NCI-H2196 (cell line): ENCODE measurements around the gene SPAG9.

Experiments
- DNase-seq: peaks from one replicate; lab custom pipeline; 2025; ENCODE audit not compliant: unreplicated experiment; lab: John Stamatoyannopoulos, UW

SPAG9 gene

DNA sequence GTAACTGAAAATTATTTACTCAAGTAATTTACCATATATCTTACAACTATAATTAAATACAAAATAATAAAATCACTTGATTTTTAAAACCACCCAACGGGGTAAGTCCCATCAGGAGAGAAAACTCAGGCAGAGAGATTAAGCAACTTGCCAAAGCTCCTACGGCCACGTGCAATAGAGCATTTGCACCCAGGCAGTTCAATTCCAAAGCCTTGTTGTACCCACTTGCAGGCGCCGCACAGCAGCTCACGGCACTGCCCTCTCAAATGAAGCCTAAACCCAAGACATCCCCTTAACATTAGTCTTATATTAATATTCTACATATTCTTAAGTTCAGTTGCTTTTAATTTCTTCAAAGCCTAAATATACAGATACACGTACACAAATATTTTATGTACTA is 75.7 kb downstream of the SPAG9 start:
- DNase-seq = no peak

DNA sequence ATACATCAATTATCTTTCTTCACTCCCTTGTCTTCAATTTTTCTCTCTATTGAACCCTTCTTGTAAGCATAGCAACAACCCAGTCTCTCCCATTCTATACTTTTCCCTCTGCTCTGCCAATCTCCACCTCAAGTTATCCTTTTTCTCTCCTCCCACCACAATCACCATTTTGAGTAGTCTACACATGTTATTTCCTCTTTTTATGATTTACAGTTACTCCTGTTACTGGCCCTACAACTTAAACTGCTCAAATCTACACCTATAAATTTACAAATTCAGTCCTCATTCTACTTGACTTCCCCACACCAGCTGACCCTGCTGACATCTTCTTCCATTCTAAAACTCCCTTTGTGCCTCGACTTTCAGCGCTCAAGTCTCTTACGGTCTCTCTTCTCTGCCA is 84.6 kb downstream of the SPAG9 start:
- DNase-seq = no peak

DNA sequence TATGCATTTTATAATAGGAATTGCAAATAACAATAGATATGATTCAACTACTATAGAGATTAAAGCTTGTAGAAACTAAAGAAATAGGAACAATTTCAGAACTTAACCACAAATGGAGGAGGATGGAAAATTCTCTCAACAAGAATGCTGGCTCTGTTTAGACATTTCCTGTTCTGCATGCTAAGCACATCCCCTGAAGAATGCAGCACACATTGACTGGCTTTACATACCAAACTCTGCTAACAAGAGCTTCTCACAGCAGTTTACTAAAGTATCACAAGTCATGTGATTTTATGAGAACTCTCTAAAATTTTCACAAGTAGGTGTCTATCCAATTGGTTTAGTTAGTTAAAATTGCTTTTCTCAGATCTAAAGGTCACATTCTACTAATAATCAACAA is 85.2 kb downstream of the SPAG9 start:
- no peak for DNase-seq

DNA sequence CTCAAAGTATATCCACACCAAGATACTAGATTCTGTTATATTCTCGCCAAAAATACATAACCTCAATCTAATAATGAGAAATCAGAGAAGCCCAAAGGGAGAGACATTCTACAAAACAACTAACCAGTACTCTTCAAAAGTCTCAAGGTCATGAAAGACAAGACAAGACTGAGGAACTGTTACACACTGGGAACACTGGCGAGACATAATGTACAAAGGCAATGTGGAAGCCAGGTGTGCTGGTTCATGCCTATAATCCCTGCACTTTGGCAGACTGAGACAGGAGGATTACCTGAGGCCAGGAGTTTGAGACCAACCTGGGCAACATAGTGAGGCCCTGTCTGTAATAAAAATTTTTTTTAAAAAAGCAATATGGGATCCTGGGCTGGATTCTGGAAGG is 85.9 kb downstream of the SPAG9 start:
- no peak for DNase-seq

DNA sequence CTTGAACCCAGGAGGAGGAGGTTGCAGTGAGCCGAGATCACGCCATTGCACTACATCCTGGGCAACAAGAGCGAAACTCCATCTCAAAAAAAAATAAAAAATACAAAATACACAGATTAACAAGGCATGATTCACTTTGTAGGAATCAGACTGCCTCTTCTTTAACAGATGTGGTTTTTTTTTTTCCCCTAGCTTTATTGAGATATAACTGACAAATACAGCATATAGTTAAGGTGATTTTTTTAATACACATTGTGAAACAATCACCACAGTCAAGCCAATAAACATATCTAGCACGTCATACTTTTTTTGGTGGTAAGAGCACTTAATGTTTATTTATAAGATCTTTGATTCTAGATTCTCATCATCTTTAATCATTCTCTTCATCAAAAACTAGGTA is 87.8 kb downstream of the SPAG9 start:
- DNase-seq = no peak

DNA sequence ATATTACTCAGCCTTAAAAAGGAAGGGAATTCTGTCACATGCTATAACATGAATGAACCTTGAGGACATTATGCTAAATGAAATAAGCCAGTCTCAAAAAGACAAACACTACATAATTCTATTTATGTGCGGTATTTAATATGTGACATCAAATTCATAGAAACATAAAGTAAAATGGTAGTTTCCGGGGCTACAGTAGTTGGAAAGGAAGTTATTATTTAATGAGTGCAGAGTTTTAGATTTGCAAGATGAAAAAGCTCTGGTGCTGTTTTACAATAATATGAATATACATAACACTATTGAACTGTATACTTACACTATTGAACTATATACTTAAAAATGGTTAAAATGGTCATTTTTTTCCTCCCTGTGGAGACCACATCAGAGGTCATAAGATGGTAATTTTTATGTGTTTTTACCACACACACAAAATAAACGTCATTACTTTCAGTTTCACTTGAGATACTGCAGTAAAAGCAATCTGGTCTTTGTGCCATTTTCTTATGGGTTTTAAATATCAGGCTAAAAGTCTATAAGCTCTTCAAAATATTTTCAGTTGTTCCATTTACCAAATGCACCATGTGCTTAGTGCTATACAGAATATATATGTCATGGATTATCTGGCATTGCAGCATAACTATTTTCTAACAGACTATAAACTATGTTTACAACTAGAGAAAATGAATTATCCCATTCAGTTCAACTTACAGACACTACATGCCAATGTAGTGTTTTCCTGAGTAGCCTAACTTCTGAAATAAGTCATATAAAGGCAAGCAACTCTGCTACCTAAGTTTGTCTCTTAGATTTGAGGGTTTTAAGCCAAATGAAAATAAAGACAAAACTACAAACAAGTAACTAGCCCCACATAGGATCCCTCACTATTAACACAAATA is 90.9 kb downstream of the SPAG9 start:
- no peak for DNase-seq

DNA sequence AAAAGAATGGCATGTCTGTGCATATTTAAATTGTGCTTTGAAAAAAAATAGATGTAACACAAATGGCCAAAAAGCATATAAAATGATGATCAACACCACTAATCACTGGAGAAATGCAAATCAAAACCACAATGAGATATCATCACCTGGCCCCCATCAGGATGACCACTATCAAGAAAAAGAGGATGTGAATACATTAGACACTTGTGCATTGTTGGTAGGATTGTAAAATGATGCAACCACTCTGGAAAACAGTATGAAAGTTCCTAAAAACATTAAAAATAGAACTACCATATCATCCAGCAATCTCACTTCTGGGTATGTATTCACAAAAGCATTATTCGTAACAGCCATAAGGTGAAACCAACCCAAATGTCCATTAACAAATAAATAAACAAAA is 91.5 kb downstream of the SPAG9 start:
- DNase-seq = no peak

DNA sequence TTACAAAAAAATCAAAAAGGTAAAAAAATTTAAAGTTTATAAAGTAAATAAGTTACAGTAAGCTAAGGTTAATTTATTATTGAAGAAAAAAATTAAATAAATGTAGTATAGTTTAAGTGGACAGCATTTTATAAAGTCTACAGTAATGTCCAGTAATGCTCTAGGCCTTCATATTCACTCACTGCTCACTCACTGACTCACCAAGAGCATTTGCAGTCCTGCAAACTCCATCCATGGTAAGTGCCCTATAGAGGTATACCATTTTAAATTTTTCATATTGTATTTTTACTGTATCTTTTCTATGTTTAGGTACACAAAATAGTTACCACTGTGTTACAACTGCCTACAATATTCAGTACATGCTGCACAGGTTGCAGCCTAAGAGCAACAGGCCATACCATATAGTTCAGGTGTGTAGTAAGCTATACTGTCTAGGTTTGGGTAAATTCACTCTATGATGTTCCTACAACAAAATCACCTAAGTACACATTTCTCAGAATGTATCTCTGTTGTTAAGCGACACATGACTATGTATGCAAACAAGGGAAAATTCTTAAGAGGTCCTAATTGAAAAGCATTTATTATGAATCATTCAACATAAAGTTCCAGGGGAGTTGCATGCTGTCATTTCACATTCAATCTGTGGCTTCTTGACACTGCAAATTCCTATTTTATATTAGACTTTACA is 92.3 kb downstream of the SPAG9 start:
- DNase-seq = no peak

DNA sequence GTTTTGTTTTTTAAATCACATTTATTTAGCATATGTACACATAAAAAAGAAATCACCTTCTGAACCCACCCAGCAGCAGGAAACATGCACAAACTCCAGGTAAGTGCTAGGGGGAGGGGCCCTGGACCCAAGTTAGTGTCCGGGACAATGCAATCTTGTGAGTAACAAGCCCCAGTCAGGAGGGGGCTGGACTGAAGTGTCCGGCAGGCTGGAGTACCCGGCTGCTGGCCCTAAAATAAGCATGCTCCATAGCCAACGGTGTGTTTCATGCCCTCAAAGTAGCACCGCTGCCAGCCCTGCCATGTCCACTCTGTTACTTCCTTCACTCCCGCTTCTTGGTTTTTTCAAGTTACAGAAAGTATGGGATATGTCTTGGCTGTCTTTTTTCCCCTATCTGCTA is 102.1 kb downstream of the SPAG9 start:
- DNase-seq = no peak

DNA sequence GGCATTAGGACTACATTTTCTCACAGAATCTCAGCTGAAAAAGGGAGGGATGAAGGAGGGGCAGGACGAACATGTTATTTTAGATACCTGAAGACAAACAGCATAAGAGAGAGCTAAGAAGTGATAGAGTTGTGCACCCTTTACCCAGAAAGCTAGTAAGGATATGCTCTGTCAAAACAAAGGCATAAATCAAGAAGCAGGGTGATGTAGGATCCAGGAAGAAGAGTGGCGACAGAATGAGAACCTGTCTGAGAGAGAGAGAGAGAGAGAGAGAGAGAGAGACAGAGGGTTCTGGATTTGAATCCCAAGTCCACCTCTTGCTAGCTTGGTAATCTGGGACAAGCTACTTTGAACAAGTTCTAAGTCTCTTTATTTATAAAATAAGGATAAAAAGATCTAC is 103.4 kb downstream of the SPAG9 start:
- no peak for DNase-seq

DNA sequence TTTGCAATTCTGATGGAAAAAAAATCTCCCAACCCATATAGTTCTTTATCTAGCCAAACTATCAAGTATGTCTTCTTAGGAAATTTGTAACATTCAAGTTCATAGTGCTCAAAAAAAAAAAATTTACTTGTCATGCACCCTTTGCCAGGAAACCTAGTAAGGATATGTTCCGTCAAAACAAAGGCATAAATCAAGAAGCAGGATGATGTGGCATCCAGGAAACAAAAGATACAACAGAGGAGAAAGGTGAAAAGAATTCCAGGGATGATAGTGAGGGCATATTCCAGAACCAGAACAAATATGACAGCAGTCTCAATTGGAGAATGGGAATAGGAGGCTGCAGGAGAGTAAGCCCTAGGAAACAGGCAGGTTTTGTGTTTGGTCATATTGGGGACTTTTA is 104.6 kb downstream of the SPAG9 start:
- no peak for DNase-seq

DNA sequence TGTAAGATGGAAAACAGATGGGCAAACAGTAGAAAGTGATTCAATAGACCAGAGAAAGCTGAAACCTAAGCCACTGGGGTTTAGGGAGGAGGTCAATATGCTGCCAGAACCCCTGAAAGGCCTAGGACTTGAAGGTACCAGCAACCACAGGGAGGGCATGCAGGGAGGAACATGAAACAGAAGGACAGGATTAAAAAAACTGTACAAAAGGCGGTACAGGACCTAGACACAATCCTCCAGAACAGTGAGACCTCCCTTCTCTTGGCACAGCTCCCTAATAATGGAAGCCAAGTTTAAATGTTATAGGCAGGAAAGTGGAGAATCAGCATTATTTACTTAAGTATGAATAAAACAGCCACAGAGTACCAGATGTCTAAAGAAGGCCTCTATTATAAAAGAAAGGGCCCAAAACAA is 105.5 kb downstream of the SPAG9 start:
- DNase-seq = peak; percentile 35

DNA sequence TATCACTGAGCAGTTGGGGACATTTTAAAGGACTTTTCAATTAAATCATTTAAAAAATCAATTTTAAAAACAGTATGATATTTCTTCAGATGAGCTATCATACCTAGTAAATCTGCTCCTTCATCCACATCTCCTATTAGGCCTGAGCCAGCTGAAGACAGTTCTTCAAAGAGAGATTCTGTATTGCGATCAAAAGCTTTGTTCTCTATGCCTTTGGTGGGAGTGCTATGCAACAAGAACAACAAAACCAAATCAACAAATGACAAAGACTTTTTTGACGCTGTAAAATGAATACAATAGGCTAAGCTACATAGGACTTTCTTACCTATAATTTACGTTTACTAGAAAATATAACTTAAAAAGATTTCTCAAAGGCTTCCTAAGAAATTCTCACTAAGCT is 106.5 kb downstream of the SPAG9 start:
- no peak for DNase-seq

DNA sequence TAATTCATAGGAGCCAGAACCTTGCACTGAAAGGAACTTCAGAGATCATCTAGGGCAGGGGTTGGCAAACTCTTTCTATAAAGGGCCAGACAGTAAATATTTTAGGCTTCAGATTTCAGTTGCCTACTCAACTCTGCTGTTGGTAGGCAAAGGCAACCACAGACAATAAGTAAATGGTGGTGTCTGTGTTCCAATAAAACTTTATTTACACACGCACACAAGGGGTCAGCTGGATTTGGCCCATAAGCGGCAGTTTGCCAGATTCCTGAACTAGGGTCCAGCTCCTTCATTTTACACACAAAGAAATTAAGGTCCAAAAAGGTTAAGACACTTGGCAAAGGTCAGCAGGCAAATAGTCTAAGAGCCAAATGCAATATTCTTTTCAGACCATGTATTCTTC is 107.3 kb downstream of the SPAG9 start:
- no peak for DNase-seq

DNA sequence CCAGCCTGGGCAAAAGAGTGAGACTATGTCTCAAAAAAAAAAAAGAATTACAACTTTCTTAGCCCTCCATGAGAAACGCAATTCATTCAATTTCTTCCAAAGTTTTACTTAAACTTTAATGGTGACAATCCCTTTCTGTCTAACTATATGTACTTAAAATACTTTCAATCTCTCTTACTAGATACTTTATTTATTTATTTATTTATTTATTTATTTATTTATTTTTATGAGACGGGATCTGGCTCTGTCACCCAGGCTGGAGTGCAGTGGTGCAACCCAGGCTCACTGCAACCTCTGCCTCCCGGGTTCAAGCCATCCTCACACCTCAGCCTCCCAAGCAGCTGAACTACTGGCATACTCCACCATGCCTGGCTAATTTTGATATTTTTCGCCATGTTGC is 108.1 kb downstream of the SPAG9 start:
- no peak for DNase-seq

DNA sequence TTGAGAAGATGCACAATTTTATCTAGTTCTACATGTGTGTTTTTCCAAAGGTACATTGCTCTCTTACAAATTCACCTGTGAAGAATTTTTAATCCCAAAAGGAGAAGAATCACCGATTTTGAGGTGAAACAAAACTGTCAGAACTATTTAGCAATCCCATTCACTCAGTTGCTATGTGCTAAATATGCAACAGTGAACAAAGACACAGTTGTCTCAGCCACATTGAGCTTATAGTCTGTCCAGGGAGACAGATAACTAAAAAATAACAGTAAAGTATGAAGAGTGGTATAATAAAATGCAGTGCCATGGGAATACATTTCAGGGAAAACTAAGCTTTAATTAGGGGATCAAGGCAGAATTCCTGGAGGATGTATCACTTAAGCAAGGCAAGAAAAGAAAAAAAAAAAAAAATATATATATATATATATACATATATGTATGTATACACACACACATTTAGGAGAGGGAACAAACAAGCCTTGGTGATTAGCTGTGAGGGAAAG is 110.4 kb downstream of the SPAG9 start:
- DNase-seq = no peak

DNA sequence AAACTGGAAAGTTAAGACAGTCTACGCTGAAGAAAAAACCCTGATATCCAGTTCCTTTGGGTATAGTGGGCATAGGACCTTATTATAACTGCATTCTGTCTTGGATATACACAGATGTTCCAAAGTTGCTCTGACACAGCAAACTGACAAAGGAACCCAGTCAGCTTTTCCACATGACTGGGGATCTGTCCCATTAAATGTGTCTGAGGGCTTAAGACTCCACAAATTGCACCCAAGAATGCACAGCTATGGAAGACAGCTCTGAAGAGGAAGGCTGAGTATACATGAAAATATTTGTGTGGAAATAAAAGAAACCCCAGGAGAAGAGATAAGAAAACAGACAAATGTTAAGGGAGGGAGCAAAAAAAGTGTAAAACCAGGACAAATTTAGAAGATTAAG is 114.1 kb downstream of the SPAG9 start:
- DNase-seq = no peak

DNA sequence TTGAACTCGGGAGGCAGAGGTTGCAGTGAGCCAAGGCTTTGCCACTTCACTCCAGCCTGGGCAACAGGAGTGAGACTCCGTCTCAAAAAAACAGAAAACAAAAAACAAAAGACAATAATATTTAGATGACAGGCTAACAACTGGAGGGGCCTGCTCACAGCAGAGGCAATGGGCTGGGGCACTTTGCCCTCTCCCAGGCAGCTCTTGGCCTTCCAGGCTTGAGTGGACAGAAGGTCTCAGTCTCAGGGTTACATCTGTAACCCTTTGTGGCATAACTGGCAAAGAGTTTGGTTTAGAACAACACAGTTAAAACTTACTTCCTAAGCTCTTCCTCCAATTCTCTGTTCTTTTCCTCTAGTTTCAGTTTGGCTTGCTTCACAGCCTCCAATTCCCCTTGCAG is 114.9 kb downstream of the SPAG9 start:
- DNase-seq = no peak

DNA sequence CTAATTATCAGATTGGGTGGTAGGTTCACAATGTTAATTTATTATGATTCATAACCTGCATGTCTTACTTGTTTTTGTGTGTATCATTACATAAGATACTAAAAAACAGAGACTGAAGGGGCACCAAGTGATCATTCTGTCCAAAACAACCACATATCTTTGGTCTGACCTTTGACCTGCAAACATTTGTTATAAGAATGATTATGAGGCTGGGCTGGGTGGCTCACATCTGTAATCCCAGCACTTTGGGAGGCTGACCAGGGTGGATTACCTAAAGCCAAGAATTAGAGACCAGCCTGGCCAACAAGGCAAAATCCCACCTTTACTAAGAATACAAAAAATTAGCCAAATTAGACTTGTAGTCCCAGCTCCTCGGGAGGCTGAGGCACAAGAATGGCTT is 116.4 kb downstream of the SPAG9 start:
- DNase-seq = no peak

DNA sequence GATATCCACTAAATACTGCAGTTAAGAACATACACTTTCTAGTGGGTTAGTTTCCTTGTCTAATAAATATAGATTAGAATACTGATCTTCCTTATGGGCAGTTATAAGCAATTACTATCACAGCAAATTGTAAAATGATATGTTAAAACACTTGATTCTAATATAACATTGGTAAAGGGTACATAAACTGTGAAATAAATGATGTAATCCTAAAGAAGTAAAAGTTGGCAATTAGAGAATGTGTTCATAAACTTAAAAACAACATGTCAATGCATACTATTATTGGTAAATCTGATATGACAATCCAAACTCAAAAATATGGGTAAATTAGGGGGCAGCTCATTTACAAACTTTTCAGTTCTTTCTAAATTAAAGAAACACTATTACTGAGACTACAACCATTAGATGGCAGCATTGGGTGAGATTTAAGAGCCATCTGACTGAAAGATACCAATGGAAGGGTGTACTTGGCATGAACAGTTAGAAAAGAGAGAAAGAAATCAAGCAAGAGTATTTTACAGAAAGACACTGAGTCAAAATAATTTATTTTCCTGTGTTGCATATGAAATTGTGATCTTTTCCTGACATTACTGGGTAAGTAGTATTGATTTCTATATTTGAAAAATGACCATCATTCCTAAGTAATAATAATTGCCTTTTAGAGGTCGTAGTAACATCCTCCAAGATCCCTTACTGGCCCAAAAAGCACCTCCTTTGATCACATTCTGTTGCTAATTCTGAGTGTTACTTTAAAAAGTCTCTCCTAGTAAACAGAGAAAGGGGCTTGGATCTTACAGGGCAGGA is 119.6 kb downstream of the SPAG9 start:
- DNase-seq = peak; percentile 73

DNA sequence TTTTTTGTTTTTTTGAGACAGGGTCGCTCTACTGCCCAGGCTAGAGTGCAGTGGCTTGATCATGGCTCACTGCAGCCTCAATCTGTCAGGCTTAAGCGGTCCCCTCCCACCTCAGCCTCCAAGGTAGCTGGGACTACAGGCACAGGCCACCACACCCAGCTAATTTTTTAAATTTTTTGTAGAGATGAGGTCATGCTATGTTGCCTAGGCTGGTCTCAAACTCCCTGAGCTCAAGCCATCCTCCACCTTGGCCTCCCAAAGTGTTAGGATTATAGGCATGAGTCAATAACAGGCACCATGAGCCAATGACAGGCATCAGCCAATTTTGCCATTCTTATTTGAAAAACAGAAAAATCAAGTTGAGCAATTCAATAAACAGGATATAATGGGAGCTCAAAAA is 125.0 kb downstream of the SPAG9 start:
- DNase-seq = no peak

DNA sequence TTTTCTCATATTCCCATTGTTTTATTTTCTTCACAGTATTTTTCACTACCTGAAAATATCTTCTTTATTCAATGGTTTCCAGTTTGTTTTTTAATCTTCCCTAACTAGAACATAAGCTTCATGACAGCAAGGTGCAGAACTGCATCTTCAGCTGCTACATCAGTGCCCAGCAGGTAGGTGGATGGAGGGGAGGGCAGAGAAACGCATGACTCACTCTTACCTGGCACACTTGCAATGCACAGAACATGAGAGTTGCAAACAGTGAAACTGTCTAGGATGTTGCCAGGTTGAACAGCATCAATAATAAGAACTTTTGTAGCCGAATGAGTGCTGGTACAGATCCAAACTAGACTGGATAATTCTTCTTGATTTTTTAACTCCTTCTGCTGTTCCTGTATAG is 127.1 kb downstream of the SPAG9 start:
- DNase-seq = no peak
